Renal cortical epithelial cell (primary cell): Measurements from ENCODE around the gene STX12. TPM values are rescaled to one million over a fixed set of nuclear protein-coding genes. Genes with fewer than 3 reads are reported as not detected.

ENCODE experiments used
- DNase-seq: peaks from one replicate; pipeline ENCODE4 v3.0.0-alpha.2; 2011; ENCODE audit warnings: low read depth
- total RNA-seq: library from RNA; depleted of rRNA; stranded (reverse); fragments of >200 nt; gene quantifications from 2 replicates; pipeline ENCODE4 v1.2.3, GENCODE V29; 2014

STX12 gene
- 66.0 and 75.5 TPM in 2 replicates for total RNA-seq

- DNase-seq, result peak; percentile 98
Observed at GRCh38 chr1:27772932-27773825, at the start of gene STX12. Gene STX12, plus strand, starts transcription at chr1:27773219. Its CDS starts 89 bp downstream, at chr1:27773308.

GRCh38 chr1:27724961-27725373 lies 48.1 kb upstream of the STX12 start:
- DNase-seq, result peak; percentile 16

- peak; percentile 94 for DNase-seq
Observed at GRCh38 chr1:27725374-27726172, 47.4 kb upstream of the STX12 start, which contains the start of gene FAM76A. Gene FAM76A, plus strand, starts transcription at chr1:27725961. Its CDS starts 120 bp downstream, at chr1:27726081.

- DNase-seq, result peak; percentile 20
Observed at GRCh38 chr1:27726173-27727044, 46.6 kb upstream of the STX12 start.

GRCh38 chr1:27727126-27727525 lies 45.9 kb upstream of the STX12 start:
- DNase-seq, result peak; percentile 24

DNA sequence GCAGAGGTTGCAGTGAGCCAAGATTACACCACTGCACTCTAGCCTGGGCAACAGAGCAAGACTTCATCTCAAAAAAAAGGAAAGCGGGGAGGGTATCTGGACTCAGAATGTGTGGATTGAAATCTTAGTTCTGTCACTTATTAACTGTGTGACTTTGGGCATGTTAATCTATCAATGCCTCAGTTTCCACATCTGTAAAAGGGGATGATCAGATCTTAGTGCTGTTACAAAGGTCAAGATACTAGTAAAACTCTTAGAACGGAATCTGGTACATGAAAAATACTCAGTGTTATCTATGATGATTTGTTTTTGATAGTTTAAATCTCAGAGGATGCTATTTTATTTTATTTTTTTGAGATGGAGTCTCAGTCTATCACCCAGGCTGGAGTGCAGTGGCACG lies 36.8 kb upstream of the STX12 start:
- DNase-seq, result no peak

DNA sequence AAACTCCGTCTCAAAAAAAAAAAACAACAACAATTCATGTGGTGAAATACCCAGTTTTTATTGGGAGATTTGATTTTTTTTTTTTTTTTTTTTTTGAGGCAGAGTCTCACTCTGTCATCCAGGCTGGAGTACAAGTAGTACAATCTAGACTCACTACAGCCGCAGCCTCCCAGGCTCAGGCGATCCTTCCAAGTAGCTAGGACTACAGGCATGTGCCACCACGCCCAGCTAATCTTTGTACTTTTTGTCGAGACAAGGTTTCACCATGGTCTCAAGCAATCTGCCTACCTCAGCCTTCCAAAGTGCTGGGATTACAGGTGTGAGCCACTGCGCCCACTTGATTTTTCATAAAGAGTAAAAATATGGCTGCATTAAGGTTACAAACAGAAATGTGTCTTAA lies 31.9 kb upstream of the STX12 start:
- no peak for DNase-seq

DNA sequence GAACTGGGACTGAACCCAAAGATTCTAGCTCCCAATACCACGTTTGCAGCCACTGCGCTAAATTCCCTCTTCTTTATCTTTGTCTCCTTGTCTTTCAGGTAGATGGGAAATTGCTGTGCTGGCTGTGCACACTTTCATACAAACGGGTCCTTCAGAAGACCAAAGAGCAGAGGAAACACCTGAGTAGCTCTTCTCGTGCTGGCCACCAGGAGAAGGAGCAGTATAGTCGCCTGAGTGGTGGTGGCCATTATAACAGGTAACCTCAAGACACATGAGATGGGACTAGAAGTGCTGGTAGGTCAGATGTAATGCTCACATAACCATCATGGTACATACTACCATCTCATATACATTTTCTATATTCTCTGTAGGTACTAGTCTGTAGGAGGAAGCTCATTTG lies 28.5 kb upstream of the STX12 start:
- no peak for DNase-seq

GRCh38 chr1:27745466-27745865 lies 27.6 kb upstream of the STX12 start:
- DNase-seq, result no peak

GRCh38 chr1:27752360-27752759 lies 20.7 kb upstream of the STX12 start:
- no peak for DNase-seq

DNA sequence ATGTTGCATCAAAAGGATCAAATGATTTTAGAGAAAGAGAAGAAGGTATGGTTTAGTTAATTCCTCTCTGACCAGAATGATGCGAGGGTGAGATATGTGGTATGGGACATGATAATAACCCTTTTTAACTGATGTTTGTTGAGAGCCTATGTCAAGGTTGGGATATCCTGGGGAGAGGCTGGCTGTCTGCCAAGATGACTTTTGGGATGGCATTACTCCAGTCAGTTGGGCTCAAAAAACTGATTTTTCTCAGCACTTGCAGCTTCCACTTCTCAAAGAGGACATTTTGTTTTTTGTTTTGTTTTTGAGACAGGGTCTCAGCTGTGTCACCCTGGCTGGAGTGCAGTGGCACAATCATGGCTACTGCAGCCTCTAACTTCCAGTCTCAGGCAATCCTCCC lies 17.7 kb upstream of the STX12 start:
- no peak for DNase-seq

GRCh38 chr1:27755865-27756264 lies 17.2 kb upstream of the STX12 start:
- DNase-seq, result no peak

- DNase-seq, result no peak
Observed at GRCh38 chr1:27759236-27759635, 13.8 kb upstream of the STX12 start.

- DNase-seq, result no peak
Observed at GRCh38 chr1:27760426-27760825, 12.6 kb upstream of the STX12 start.

GRCh38 chr1:27762033-27762432 lies 11.0 kb upstream of the STX12 start:
- no peak for DNase-seq

GRCh38 chr1:27763358-27763757 lies 9.7 kb upstream of the STX12 start:
- DNase-seq, result no peak

GRCh38 chr1:27770293-27770830 lies 2.7 kb upstream of the STX12 start:
- no peak for DNase-seq

- no peak for DNase-seq
Observed at GRCh38 chr1:27772036-27772931, 735 bp upstream of the STX12 start.

DNA sequence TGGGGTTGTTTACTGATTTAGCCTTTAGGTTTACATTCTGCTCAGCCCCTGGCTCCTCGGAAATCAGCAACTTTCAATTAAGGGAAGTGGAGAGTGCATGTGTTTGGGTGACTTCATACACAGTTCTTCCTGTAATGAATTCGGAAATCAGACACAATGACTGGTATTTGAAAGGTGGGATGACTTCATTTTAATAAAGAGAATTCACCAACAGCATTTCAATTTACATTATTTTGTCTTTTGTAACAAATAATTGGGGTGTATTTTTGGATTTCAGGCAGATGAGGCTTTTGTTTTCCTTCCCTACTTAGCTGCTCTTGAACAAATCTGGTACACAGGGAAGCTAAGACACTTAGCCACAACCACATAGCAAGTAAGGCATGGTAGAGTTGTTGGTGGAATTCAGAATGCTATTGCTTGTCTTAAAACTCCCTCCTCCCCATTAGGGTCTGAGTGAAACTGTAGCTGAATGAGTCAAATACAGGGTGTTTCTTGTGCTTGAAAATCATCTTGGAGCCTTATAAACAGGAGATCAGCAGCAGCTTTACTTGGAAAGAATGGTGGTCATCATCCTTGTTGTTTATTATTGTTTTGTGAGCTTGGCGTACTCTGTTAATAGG lies 917 bp downstream of the STX12 start:
- peak; percentile 47 for DNase-seq

GRCh38 chr1:27774654-27775053 lies 1.6 kb downstream of the STX12 start:
- DNase-seq, result no peak
